IPS DF 4.7 (cell line): ENCODE results near the gene PTBP3.
"Not testable (repeated sequence)": the region's sequence is repeated elsewhere in the genome, so short reads cannot be mapped to it uniquely, and the experiment has no call there.

Experiments used
- DNase-seq: peaks from one replicate; pipeline ENCODE4 v3.0.0-alpha.2; 2013; ENCODE audit warnings: low spot score; ENCODE audit errors: extremely low read depth

Gene PTBP3

DNA sequence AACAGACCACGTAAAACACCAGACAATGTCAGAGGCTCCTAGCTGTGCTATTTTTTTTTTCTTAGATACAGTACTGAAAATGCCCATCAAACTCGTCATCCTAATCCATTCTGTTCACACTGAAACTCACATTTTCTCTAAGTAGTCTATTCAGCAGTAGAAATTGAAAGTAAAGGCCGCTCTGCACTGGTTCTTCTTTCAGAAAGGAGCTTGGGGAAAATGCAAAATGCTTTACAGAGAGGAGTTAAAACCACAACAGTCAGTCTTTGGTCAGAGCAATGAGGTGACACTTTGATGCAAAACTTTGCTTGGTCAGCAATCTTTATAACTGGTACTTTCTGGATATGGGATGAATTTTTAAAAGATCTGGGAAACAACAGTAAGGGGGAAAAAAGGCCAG is 114.5 kb downstream of the PTBP3 start:
- DNase-seq = no peak

- DNase-seq = no peak
Observed at GRCh38 chr9:112212926-112213325, 120.5 kb downstream of the PTBP3 start.

DNA sequence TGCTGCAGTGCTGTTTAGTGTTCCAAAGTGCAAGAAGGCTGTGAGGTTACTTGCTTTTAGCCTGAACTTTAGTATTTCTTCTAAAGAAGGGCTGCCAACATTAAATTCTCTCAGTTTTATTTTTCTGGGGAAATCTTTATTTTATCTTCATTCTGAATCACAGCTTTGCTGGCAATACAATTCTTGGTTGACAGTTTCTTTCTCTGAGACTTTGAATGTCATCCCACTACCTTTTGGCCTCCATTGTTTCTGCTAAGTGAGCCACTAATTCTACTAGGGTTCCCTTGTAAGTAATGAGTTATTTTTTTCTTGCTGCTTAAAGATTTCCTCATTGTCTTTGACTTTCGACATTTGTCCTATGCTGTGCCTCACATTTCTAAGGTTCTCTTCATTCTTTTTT is 126.0 kb downstream of the PTBP3 start:
- no peak for DNase-seq

DNA sequence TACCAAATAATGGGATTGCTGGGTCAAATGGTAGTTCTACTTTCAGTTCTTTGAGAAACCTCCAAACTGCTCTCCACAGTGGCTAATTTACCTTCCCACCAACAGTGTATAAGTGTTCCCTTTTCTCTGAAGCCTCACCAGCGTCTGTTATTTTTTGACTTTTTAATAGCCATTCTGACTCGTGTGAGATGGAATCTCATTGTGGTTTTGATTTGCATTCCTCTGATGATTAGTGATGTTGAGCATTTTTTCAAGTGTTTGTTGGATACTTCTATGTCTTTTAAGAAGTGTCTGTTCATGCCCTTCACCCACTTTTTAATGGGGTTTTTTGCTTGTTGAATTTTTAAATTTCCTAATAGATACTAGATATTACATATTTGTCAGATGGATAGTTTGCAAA is 129.9 kb downstream of the PTBP3 start:
- no peak for DNase-seq

DNA sequence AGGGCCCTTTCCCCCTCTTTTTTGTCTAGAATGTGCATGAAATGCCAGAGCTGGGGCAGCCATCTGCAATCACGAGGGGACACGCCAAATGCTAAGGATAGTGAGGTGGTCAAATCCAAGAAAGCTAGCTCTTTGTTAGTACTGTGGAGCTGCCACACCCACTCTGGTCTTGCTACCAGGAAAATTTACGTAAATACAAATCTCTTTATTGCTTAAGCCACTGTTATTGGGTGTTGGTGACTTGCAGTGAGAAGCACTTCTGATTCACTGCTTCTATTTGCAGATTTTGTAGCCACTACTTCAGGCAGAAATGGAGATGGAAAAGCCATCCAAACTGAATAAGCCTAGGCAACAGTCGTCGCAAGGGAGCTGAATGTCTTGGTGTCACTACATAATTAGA is 132.7 kb downstream of the PTBP3 start:
- no peak for DNase-seq

DNA sequence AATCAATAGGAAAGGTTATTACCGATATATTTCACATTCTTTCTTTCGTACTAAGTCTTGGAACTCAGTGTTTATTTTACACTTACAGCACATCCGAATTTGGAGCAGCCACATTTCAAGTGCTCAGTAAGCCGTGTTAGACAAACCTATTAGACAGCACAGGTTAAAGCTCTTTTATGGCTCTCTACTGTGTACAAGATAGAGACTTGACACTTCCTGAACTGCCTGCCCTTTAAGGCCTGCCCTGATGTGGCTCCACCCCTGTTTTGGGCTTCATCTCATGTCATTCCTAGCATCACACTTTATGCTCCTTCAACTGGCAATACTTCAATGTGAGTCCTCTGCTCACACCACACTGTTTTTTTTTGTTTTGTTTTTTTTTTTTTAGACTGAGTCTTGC is 134.8 kb downstream of the PTBP3 start:
- no peak for DNase-seq

- DNase-seq = no peak
Observed at GRCh38 chr9:112194969-112195431, 138.4 kb downstream of the PTBP3 start.

- DNase-seq = no peak
Observed at GRCh38 chr9:112193572-112194288, 139.7 kb downstream of the PTBP3 start.

- DNase-seq = not testable (repeated sequence)
Observed at GRCh38 chr9:112190320-112190719, 143.1 kb downstream of the PTBP3 start.

DNA sequence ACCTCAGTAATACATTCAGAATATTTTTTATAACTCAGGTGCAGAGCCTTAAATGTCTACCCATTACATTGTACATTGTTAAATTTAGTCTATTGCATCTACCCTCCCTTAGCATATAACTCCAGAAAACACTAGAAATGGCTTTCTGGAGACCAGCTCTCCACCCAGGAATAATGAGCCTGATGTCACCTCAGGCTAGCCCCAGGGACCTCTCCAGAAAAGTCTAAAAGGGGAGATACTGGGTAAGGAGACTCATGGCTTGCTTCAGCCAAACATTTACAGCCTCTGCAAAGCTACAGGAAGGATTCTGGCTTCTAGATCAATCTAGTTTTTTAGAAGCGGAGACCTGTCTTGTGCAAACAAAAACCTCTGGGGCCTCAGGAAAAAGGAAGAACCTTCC is 144.5 kb downstream of the PTBP3 start:
- no peak for DNase-seq

- DNase-seq = no peak
Observed at GRCh38 chr9:112187404-112187803, 146.0 kb downstream of the PTBP3 start.

- no peak for DNase-seq
Observed at GRCh38 chr9:112186695-112187094, 146.7 kb downstream of the PTBP3 start.

- DNase-seq = no peak
Observed at GRCh38 chr9:112184946-112185345, 148.5 kb downstream of the PTBP3 start.

DNA sequence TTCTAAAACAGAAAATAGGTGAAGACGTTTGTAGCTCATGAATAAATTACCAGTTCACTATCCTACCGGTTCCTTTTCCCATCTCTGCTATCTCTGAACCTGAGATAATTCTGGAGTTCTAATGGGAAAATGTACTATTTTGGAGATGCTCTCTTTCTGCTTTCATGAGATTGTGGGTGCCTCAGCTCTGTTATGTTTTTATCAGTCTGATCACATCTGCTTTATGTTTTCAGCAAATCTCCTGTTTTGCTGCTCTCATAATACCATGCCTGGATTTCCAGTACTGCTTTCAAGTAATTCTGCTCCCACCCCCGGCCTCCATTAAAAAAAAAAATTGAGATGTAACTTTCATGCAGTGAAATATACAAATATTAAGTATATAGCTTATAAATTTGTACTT is 149.2 kb downstream of the PTBP3 start:
- no peak for DNase-seq

DNA sequence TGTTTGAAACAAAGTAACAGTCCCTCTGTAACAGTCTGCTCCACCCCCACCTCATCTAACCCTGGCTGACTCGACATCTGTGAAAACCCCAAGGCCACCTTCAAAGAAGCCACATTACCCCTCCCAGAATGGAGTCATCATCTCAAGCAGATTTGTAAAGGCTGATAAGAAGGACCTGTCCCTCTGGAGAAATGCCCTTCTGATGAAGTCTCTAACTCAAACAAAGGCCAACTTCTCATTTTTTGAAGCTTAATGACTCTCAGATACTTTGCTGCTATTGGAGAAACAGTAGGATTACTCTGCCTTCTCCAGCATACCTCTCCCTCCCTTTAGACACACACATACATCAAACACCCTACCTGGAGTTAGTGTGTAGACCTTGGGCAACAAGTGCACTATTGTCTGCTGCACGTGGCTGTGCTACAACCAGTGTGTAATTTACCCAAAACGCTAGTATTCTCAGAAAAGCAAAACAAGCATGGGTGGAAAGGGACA is 153.0 kb downstream of the PTBP3 start:
- DNase-seq = no peak

GRCh38 chr9:112179816-112180215 is 153.6 kb downstream of the PTBP3 start:
- DNase-seq = no peak

GRCh38 chr9:112176524-112176923 is 156.9 kb downstream of the PTBP3 start:
- no peak for DNase-seq

DNA sequence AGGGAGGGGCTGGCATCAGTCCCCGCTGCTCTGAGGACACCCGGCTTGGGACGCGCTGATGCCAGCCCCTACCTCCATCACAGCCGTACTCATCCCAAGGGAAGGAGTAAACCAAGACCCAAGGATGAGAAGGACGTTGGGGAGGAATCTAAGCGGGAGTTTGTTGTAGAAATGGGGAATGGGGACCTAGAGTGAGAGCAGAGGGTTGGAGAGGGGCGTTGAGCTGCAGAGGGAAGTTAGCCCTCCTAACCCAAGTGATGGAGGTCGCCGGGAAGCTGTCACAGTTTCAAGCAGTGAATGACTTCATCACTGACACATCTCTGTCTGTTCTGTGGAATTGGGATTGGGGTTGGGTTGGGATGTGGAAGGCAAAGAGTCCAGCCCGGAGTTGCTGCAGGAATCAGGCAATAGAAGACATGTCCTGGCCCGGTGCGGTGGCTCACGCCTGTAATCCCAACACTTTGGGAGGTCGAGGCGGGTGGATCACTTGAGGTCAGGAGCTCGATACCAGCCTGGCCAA is 157.6 kb downstream of the PTBP3 start:
- no peak for DNase-seq

DNA sequence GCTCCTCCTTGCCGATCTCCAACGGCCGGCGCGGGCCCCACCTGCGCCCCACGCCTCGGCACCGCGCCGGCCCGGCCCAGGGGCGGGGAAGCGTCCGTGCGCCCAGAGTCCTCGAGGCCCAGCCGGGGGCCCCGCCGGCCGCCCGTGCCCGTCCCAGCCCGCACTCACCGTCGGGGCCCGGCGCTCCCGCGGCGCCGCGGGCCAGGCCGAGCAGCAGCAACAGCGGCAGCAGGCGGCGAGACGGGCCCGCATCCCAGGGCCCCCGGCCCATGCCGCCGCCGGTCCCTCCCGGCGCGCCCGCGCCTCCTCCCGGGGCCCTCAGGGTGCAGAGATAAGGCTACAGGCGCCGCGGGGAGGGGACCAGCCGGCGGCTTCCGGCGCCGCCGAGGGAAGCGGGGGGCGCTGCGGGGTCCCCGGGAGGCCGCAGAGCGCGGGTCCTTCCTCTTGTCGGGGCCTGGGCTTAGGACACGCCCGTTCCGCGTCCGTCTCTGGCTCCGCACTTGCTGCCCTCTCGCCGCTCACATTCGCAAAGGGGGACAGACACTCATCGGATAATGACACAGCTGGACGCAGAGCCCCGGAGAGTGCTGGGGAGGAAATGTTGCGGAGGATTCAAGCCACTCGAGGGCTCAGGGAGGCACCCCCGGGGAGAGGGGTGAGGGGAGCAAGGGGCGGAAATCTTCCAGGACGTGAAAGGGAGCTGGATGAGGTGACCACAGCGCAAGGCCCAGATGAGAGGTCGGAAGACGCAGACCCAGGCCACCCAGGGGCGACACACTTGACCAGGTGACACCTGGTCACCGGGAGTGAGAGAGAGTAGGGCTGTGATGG is 158.2 kb downstream of the PTBP3 start, which contains the start of gene SUSD1:
TSS of gene SUSD1 (minus strand) at position 333 of the 831 bp plus-strand sequence. CDS start at position 271, 62 bp downstream.
- DNase-seq = no peak

- no peak for DNase-seq
Observed at GRCh38 chr9:112174222-112174964, 159.0 kb downstream of the PTBP3 start.

DNA sequence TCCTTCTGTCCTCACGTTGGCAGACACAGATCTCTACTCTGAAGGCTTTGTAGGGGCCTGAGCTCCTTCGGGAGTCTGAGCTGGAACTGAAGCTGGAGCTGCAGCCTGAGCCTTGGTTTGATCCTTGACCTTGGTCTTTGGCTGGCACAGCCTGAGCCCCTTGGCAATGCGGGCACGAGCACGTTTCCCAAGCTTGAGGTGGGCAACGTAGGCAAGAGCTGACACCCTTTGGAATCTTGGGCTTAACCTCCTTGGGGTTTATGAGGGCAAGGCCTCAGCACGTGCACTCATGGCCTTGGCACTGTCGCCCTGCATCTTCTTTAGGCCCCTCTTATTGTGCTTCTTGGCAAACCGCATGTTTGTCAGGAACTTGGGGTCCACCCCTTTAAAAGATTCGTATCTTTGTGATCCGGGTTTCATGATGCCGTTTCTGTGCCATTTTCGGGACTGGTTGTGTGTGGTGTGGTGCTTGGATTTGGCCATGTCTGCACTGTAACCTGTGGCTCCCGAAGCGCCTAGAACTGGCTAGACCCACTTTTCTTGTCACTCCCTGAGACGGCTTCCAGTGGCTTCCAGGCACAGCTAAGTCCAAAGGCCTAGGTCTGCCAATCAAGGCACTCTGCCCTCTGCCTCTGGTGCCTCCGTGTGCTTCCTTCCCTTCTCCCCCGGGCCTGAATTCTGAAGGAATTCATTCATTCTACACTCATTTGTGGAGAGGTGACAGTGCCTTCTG is 159.8 kb downstream of the PTBP3 start:
- DNase-seq = no peak
